Activated T-cell treated with anti-CD3 and anti-CD28 coated beads, Interleukin-2, amount 50 U/mL, for 1 hour (primary cell): ENCODE measurements around the gene CHD5.

Source experiments
- DNase-seq: peaks from one replicate; pipeline ENCODE4 v3.0.0-alpha.2; 2020

Gene CHD5

DNA sequence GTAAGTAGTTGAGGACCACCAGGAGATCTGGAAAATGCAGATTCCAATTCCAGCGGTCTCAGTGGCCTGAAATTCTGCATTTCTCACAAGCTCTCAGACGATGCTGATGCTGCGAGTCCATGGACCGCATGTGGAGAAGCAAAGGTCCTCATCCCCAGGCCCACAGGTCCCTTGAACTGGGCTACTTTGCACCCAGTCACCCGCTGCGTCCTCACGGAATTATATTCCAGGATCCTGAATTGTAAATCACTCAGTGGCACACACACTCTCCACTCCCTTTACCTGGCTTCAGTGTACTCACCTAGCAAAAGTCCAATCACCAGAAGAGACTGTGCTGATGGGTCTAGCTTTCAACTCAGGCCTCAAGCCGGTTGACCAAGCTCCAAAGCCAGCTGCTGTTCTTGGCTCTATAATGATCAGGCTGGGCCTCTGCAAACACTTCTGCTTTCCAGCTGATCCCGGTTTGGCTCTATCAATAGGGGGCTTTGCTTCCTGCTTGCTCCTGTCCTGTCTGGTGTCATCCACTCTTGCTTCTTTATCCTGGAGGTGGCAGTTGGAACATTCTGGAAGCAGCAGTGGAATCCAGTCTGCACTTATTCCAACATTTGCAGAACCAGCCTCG, 20.2 kb upstream of the CHD5 start:
- no peak for DNase-seq

GRCh38 chr1:6199298-6200187, 19.4 kb upstream of the CHD5 start, which contains the start of gene RPL22:
Gene RPL22, minus strand, starts transcription at chr1:6199595. Its CDS starts 22 bp downstream, at chr1:6199573.
- peak; percentile 94 for DNase-seq

DNA sequence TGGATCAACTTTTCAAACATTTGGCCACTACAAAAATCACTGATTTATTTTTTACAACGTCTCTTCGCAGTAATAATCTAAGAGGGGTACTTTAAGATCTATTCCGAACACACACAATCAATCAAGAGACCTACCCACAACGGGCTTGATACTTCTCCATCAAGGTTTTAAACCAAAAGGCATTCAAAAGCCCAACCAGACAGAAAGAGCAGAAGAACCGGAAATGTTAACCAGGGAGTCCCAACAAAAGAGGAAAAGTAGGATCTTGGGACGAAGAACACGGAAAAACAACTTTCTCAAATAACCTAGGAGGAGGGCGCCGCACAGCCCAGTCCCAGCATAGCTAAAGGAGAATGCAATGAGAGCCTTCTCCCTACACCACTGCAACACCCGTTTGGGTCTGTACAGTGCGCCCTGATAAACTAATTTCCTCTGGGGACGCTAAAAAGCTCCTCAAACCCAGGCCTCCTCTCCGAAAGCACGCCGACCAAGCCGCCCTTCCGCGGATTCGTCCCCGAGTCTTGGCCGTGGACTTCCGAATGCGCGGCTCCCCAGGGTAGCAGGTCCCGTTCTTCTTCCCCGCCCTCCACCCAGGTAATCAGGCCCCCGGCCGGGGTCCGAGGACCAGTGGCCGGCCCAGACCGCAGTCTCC, 18.7 kb upstream of the CHD5 start:
- no peak for DNase-seq

DNA sequence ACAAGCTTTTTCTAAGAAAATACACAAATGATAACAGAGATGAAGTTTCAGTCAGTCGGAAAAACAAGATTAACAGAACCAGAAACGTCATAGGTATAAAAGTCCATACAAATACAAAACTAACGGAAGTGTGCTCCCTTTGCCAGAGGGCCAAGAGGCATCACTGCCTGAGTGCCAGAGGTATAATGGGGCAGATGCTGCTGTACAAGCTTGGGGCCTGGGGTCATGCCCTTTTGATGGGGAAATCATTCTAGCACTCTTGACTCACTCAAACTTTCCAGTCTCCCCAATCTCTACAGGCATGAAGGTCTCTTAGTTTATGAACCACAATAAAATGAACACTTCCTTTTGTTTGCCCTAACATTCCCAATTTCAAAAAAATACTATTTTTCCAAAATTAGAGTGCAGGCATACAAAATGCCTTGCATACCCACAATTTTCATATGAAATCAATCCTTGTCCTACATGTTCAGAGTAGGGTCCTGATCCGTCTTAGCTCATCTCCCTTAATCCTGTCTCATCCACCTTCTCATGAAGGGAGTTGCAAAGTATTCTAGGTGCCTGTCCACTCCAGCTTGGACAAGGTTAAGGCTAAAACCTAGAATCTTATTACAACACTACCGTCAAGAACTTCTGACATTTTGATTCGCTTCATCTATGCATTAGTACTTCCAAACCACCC, 17.8 kb upstream of the CHD5 start:
- no peak for DNase-seq

DNA sequence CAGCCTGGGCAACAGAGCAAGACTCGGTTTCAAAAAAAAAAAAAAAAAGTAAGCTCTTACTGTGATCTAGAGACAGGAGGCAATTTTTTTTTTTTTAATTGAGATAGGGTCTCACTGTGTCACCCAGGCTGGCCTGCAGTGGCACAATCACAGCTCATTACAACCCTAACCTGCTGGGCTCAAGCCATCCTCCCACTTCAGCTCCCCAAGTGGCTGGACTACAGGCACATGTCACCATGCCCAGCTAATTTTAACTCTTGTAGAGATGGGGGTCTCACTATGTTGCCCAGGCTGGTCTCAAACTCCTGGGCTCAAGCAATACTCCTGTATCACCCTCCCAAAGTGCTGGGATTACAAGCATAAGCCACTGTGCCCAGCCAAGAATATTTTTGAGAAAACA, 11.8 kb upstream of the CHD5 start:
- no peak for DNase-seq

DNA sequence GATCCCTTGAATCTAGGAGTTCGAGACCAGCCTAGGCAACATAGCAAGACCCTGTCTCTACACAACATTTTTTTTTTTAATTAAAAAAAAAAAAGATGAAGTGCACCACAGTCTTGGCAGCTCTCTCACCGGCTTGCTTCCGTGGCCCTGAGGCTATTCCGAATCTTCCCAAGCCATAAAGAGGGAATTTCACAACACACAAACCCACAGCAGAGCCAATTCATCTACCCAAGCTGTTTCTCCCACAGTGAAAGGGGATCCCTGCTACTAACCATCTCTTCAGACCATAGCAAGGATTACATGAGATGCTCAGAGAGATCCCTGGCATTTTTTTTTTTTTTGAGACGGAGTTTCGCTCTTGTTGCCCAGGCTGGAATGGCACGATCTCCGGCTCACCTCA, 8.3 kb upstream of the CHD5 start:
- no peak for DNase-seq

DNA sequence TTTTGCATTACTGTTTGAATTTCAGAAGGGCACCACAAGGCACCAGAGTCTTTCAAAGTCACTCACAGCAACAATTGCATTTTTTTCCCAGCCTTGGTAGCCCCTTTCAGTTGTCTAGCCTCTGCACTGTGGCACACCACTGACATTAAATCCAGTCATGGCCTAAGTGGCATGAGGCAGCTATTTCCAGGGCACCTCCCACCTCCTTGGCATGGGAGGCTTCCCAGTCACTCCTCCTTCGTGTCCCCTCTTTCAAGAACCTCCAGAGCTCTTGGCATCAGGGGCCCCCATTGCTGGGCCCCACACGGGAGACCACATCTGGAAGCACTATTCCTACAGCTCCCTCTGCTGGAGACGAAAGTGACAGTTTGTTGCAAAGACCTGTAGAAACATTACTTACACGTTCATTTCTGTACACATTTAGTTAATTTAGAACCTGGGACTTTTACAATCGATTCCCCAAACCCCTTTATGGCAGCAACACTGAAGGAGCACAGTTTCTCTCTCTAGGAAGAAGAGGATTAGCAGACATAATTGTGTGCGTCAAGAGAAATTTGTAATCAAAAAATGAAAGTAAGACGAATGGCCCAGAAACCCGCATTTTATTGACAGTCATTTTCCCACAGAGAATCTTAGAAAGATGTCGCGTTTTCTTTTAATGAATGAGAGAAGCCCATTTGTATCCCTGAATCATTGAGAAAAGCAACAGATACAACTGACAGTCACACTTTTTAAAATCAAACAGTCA, 5.7 kb upstream of the CHD5 start:
- DNase-seq, result no peak

DNA sequence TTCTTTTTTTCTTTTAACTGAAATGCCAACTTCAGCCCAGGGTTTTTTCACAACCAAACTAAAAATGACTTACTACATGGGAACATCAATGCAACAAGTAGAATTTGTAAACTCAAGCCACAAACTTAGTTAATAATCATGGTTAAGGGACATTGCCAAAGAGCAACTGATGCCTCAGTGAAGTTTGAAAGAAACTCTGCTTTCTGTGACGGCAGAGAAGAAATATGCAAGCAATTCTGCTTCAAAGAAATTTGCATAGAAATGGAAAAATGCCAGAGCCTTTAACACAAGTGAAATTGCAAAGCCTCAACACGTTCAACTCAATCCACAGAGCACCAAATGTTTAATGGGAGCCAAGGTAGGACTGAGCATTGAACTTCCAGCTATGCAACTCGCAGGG, 5.0 kb upstream of the CHD5 start:
- DNase-seq, result no peak

GRCh38 chr1:6184083-6184783, 4.1 kb upstream of the CHD5 start:
- no peak for DNase-seq

DNA sequence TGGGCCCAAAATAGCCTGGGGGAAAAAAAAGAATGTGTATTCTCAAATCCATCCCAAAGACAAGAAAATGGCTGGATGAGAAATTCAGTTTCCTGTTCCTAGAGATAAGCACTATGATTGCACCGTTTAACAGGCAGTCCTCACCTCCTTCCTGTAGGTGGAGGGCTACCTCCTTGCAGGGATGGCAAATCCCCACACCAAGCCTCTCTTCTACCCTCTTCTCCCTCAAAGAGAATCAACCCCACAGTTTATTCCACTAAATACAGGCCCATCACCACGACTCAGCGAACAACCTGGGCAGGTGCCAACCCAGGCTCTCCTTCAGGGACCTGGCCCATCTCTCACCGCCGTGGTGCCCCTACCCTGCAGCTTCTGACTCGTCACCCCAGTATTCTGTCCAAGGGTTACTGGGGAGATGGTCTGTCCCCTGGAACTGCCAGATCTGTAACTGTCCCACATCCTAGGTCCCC, 3.4 kb upstream of the CHD5 start:
- DNase-seq, result no peak

DNA sequence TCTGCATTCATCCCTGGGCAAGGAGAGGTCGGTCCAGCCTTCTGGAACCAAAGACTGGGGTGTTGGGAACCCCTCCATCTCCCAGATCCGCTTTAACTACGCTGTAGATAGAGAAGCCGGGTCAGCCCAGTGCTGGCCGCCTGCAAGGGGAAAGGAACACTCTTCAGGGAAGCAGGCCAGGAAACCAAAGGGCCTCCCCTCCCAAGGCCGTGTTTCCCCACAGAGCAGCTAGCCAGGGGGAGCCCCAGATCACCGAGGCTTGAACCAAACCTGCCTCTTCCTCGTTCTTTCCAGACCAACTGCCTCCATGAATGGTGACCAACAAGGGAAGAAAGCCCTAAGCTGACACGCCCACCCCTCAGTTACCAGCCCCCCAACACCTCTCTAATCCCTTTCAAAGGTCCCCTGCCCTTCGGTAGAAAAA, 1.2 kb upstream of the CHD5 start:
- no peak for DNase-seq

DNA sequence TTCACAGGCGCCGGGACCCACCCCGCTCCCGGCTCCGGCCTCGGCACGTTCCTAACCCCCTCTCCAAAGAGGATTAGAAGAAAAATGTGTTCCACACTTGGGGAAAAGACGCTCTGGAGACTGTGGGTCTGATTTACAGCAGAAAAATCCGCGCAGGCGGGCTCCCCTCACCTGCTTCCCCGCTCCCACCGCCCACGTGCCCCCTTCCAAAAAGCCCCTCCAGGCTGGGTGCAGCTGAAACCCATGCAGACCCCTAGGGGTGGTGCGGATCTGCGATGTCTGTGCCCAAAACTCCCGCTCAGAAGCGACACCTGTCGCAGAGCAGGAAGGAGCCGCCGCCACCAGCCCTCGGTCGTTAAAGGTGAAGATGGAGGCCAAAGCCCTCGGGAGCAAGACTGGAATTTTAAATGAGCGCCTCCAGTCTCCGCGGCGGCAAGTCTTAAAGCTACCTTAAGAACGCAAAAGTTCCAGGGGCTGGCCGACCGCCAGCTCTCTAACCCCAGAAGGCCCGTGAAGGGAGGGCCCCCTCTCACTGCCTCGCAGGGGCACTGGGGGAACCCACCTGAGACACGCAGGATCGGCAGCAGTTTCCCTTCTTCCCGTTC, 688 bp upstream of the CHD5 start:
- DNase-seq, result peak; percentile 24

DNA sequence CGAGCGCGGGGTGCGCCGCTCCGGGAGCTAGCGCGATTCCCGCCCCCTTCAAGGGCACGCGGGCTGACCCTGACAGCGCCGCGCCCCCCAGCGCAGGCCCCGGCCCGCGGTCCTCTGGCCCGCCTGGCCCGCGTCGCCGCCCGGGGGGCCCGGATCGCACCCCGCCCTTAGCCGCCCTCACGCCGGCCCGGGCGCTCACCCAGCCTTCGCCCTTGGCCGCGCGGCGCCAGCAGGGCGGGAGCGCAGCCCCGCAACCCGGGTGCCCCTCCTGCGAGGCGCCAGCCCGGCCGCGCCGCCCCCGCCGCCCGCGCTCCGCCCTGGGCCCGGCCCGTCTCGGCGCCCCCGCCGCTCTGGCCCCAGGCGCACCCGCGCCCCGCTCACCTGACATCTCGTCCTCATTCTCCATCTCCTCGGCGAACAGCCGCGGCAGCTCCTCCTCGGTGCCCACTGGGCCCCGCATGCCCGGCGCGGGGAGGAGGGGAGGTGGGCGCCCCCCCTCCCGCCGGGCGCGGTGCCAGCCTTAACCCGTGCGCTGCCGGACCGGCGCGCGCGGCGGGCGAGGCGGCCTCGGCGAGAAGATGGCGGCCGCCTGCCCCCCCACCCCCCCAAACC, 451 bp downstream of the CHD5 start:
- no peak for DNase-seq

DNA sequence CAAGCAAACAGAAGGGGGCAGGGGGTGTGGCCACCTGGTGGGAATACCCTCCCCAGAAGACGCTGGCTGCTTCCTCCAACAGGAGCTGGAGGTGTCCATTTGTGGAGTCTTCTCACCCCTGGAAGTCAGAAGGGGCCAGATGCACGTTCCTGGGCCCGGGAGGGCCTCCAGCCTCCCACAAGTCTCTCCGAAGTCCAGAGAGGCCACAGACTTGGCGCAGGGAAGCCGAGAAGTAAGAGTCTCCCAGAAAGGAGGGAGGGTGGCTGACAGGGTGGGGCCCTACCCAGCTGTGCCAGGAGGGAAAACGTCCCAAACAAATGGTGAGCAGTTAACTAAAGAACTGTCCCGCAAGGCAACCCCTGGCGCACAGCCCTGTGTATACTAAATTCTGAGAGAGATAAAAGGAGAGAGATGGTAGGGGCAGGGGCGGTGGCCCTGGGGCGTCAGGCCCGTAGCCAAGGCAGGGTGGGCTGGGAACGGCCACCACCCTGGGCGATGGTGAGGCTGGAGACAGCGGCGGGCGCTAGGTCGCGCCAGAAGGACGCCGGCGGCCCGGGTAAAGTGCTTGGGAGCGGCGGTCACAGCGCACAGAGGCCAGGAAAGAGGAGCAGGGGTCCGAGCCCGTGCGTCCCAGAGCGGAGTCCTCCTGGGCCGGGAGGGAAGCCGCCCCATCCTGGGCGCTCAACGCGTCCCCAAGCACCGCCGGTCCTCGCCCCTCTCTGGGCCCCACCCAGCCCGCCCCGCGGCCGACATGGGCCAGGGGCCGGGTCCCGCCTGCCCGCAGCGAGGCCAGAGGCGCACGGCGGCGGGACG, 1.2 kb downstream of the CHD5 start:
- DNase-seq, result no peak

- no peak for DNase-seq
Observed at GRCh38 chr1:6177681-6178380, 2.3 kb downstream of the CHD5 start.

DNA sequence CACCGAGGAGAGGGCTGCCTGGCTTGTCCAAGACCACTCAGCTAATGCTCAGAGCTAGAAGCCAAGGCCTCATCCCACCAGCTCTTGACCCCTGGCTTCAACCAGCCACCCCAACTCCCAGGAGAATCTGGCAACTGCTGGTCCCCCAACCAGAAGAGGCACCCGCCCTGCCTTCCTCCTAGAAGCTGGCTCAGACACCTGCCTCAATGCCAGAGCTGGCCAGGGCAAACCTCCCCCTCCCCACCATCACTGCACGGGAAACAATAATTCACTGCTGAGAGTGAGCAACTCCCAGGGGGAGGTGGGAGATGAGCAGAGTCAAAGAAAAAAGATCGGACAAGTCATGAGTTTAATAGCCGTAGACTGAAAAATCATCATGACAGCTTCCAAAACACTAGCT, 3.3 kb downstream of the CHD5 start:
- DNase-seq, result no peak

DNA sequence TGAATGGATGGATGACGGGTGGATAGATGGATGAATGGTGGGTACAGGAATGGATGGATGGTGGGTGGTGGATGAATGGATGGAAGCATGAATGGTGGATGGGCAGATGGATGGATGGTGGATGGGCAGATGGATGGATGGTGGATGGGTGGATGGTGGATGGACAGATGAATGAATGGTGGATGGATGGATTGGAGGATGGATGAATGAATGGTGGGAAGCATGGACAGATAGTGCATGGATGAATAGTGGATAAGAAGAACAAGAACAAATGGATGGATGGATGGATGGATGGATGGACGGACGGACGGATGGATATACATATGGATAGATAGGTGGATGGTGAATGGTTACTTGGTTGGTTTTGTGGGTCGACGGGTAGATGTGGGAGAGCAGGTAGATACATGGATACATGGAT, 4.7 kb downstream of the CHD5 start:
- DNase-seq, result no peak

- DNase-seq, result no peak
Observed at GRCh38 chr1:6174621-6175410, 5.3 kb downstream of the CHD5 start.
